Measurements from ENCODE around the gene ASCL4. TPM values are rescaled to one million over a fixed set of nuclear protein-coding genes. Genes with fewer than 3 reads are reported as not detected.

ASCL4 gene
- total and polyA plus RNA-seq, 2 of the 8 experiments (the other 6 are each of a cell fraction or from before 2014, with no cell fraction given) = not detected

GRCh38 chr12:107794451-107794850 lies 19.9 kb downstream of the ASCL4 start:
- WGBS, 2 experiments (ENCODE audit: extremely low coverage in 1 of 2, insufficient coverage in 1 of 2, insufficient read length in 1 of 2, insufficient replicate concordance in 2 of 2, low coverage in 1 of 2, low lambda C conversion rate in 2 of 2, missing lambda C conversion rate in 1 of 2) = 88% methylated on average over 3 of the region's 3 CpGs; no CpG with 5 or more reads in 1 of the 2 experiments
- Histone ChIP-seq H4K20me1 (replicated peaks in 1 of 2; ENCODE audit: control insufficient read depth in 1 of 2, insufficient read depth in 2 of 2, low read length in 2 of 2) (no peaks in the 10 kb centered on the region), H2BK20ac (ENCODE audit: low read length) (no peak overlapping the region), H2BK5ac (ENCODE audit: low read depth, low read length) (no peak overlapping the region), H2BK12ac (ENCODE audit: low read depth, low read length) (no peak overlapping the region), H3K56ac (replicated peaks; ENCODE audit: insufficient read length, low read depth, low read length) (no peak overlapping the region), H2AK5ac (ENCODE audit: low read depth, low read length) (no peak overlapping the region), H3K4me1 (replicated peaks in 1 of 4; ENCODE audit: control insufficient read depth in 3 of 4, insufficient read depth in 4 of 4, low read length in 3 of 4) (no peaks in the 10 kb centered on the region), H3K18ac (ENCODE audit: extremely low read depth, low read length) (no peak overlapping the region), H3K4me3 (ENCODE audit: extremely low read depth in 1 of 4, insufficient read depth in 2 of 4, low read depth in 3 of 4, low read length in 4 of 4) (no peak overlapping the region), H3K9ac (replicated peaks in 1 of 4; ENCODE audit: extremely low read depth in 1 of 4, low read depth in 3 of 4, low read length in 3 of 4) (no peak overlapping the region), H3K9me3 (ENCODE audit: insufficient read depth in 2 of 2, low read depth in 1 of 2, low read length in 1 of 2) (peaks cover 0 to 10% of the 10 kb centered on the region in 2 experiments; a peak in 2 of 4 replicates), H3K23me2 (ENCODE audit: low read depth, low read length) (0 out of 2 replicates have a peak, but pooled peaks cover 2% of the 10 kb centered on the region), H2BK120ac (replicated peaks; ENCODE audit: low read depth, low read length) (no peak overlapping the region), H3K79me1 (ENCODE audit: low read depth, low read length) (no peaks in the 10 kb centered on the region), H3K4me2 (ENCODE audit: insufficient read depth in 1 of 2, low read depth in 2 of 2, low read length in 2 of 2) (no peak overlapping the region), H2BK15ac (ENCODE audit: low read length) (no peak overlapping the region), H3K4ac (replicated peaks; ENCODE audit: insufficient read length, low read depth, low read length) (no peak overlapping the region), H3K79me2 (ENCODE audit: control insufficient read depth in 1 of 2, insufficient read depth in 2 of 2, low read length in 2 of 2) (no peaks in the 10 kb centered on the region), H4K8ac (ENCODE audit: extremely low read depth, insufficient read depth, low read length) (no peak overlapping the region), H3K27ac (ENCODE audit: low read depth, low read length) (no peak overlapping the region), H2AFZ (ENCODE audit: low read length) (no peak overlapping the region), H4K91ac (replicated peaks; ENCODE audit: insufficient read length, low read length) (no peak overlapping the region), H3K23ac (ENCODE audit: insufficient read length) (no peak overlapping the region), H4K5ac (ENCODE audit: insufficient read length, low read depth, low read length) (no peak overlapping the region), H3K36me3 (ENCODE audit: control insufficient read depth in 2 of 4, insufficient read depth in 4 of 4, low read length in 3 of 4) (no peaks in the 10 kb centered on the region), H3K27me3 (replicated peaks in 1 of 4; ENCODE audit: control insufficient read depth in 3 of 4, extremely low read depth in 1 of 4, insufficient read depth in 3 of 4, low read length in 3 of 4) (no peaks in the 10 kb centered on the region), H3K14ac (ENCODE audit: insufficient read length) (no peak overlapping the region)
- DNase-seq (ENCODE audit: low read depth in 1 of 2, low spot score in 2 of 2) = no peak
- ChIA-PET CTCF (ENCODE audit: partially characterized antibody) (no interaction called here), POLR2A (ENCODE audit: partially characterized antibody) (no interaction called here)
- no peak for FAIRE-seq
- TF ChIP-seq CHD2 (IDR thresholded peaks at IDR 0.05; ENCODE audit: low read length) (no peak), JUND (IDR thresholded peaks at IDR 0.05; ENCODE audit: low read length) (no peak), EP300 (IDR thresholded peaks at IDR 0.05; ENCODE audit: borderline replicate concordance in 1 of 2, low read depth in 2 of 2, low read length in 2 of 2) (no peak), SAP30 (IDR thresholded peaks at IDR 0.05; ENCODE audit: insufficient read depth, insufficient replicate concordance, low read length) (no peak), TAF1 (IDR thresholded peaks at IDR 0.05; ENCODE audit: low read depth, low read length) (no peak), EZH2 (IDR thresholded peaks at IDR 0.05; ENCODE audit: low read depth, low read length, severe bottlenecking) (no peak), E2F6 (IDR thresholded peaks at IDR 0.05) (no peak), GTF2F1 (IDR thresholded peaks at IDR 0.05; ENCODE audit: borderline replicate concordance, low read depth, low read length) (no peak), NANOG (IDR thresholded peaks at IDR 0.05; ENCODE audit: insufficient read depth, low read depth, low read length, poor library complexity, severe bottlenecking) (no peak), CBX8 (IDR thresholded peaks at IDR 0.05; ENCODE audit: borderline replicate concordance, low read depth, low read length) (no peak), PHF8 (conservative IDR thresholded peaks at IDR 0.05; ENCODE audit: low read depth, low read length) (no peak)

All from H1 (cell line).